Tongue (tissue), 2 donors: ENCODE results near the gene GMNN. TPM values are rescaled to one million over a fixed set of nuclear protein-coding genes. Genes with fewer than 3 reads are reported as not detected.
A peak's percentile ranks its signal among the peaks of the same experiment; 100 is the strongest.
"Not testable (repeated sequence)": the region's sequence is repeated elsewhere in the genome, so short reads cannot be mapped to it uniquely, and the experiment has no call there.

Source experiments
- DNase-seq: peaks from one replicate; pipeline ENCODE4 v3.0.0-alpha.2; 2015
- total RNA-seq: library from RNA; depleted of rRNA; stranded (reverse); fragments of >200 nt; gene quantifications from one replicate; pipeline ENCODE4 v1.2.3, GENCODE V29; 2014

GMNN gene
- total RNA-seq, 1 donor from 2014 or later, result 19.2 TPM

- DNase-seq, result no peak
Observed at GRCh38 chr6:24761851-24762250, 12.9 kb upstream of the GMNN start.

- DNase-seq, result no peak
Observed at GRCh38 chr6:24763578-24763977, 11.2 kb upstream of the GMNN start.

GRCh38 chr6:24764833-24765828 is 9.6 kb upstream of the GMNN start:
- DNase-seq, result not testable (repeated sequence)

DNA sequence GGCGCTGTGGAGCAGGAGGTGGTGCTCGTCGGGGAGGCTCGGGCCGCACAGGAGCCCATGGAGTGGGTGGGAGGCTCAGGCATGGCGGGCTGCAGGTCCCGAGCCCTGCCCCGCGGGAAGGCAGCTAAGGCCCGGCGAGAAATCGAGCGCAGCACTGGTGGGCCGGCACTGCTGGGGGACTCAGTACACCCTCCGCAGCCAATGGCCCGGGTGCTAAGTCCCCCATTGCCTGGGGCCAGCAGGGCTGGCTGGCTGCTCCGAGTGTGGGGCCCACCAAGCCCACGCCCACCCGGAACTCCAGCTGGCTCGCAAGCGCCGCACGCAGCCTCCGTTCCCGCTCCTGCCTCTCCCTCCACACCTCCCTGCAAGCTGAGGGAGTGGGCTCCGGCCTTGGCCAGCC is 8.8 kb upstream of the GMNN start:
- not testable (repeated sequence) for DNase-seq

DNA sequence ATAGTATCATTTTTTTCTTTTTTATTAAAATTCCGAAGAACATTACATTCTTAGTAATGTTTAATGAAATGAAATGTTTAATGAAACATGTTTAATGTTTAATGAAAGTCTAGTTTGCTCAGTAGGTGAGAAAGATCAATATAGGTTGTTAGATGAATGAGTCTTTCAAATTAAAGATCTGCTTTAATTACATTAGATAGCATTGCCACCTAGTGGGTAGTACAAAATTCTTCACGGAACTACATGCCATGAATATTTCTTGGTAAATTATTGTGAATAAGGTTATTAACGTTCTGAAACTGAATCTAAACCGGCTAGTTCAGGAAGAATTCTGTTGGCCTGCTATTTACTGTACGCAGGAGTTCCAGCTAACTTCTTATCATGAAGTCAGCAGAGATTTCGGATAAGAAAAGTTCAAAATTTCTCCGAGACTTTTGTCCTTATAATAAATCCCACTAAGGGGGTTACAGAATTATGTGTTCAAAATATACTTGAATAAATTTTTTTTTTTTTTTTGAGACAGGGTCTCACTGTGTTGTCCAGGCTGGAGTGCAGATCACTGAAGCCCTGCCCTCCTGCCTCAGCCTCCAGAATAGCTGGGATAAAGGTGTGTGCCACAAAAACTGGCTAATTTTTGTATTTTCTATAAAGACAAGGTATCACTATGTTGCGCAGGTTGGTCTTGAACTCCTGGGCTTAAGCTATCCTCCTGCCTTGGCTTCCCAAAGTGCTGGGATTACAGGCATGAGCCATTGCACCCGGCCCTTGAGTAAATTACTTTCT is 7.9 kb upstream of the GMNN start:
- peak; percentile 24 for DNase-seq

DNA sequence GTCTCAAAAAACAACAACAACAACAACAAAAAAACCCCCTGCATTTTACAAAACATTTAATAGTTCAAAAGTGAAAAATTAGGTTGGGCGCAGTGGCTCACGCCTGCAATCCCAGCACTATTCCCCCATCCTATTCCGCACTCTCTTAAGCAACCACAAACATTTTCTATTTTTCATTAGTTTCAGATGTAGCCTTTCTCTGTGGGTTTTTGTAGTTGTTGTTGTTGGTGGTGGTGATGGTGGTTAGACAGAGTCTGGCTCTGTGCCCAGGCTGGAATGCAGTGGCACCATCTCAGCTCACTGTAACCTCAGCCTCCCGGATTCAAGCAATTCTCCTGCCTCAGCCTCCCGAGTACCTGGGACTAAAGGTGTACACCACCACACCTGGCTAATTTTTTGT is 6.4 kb upstream of the GMNN start:
- no peak for DNase-seq

DNA sequence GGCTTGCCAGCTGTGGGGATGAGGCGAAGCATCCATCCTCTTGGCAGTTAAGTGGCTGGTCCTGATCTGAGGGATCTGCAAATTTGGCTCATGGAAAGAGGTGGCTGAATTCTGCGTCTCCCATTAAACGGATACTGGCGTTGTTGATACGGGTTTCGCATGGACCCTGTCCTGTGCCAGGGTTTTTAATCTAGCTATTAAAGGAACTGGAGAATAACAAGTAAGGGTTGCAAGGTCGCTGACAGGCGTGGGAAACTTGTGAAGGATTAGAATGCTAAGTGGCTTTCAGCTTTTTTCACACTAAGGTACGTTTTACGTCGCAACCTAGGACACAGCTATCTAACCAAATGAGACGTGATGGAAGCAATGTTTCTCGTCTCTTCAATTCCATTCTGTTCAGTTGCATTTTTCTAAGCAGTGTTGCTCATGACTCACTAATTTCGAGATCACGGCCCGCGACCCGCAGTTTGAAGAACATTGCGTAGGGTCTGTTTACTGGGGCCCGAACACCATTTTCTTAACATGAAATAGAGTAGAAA is 852 bp downstream of the GMNN start:
- no peak for DNase-seq

DNA sequence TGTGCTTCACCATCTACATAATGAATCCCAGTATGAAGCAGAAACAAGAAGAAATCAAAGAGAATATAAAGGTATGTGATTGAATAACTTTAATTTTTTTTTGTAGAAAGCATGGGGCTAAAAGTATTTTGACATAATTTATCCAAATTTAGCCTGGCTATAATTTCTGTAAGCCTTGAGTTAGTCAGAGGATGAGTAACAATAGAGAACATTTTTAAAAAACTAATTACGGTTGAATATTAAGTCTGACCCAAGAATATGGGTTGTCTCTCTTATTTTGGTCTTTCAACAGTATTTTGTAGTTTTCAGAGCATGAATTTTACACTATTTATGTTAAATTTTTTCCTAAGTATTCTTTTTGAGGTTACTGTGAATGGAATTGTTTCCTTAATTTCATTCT is 2.5 kb downstream of the GMNN start:
- no peak for DNase-seq

- no peak for DNase-seq
Observed at GRCh38 chr6:24778121-24778520, 3.4 kb downstream of the GMNN start.

- no peak for DNase-seq
Observed at GRCh38 chr6:24778878-24779277, 4.1 kb downstream of the GMNN start.

- DNase-seq, result no peak
Observed at GRCh38 chr6:24779416-24780016, 4.8 kb downstream of the GMNN start.

DNA sequence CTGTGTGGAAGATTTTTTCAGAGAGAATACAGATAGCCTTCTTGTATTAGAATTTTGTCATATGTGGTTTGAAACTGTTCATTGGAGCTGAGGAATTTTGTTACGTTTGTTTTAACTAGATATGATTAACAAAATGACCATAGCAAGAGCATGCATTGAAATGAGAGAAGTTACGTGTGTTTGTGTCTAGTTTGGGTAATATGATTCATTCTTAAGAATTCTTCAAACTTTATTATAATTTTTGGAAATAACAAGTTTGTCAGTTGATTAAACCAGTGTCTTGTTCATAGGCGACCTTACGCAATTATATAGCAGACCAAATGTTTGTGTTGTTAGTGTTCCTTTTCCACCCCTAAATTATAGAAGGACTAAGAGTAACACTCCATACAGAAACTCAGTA is 5.5 kb downstream of the GMNN start:
- no peak for DNase-seq

DNA sequence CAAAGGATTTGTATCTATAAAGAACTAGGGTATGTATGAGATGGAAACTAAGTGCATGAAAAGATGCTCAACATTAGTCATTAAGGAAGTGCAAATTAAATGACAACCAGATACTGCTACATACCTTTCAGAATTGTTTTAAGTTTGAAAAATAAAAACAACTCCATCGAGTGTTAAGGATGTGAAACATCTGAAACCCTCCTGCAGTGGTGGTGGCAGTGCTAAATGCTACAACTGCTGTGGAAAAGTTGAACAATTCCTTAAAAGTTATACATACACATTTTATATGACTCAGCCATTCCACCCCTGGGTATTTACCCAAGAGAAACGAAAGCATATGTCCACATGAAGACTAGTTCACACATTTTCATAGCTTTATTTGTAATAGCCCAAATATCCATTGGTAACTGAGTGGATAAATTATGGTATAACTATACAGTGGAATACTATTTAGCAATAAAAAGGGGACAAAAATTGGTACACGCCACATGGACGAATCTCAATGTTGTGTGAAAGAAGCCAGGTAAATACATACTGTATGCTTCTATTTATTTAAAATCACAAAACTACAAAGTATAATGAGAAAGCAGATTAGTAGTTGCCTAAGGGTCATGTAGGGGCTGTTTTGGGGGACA is 13.4 kb downstream of the GMNN start:
- DNase-seq, result no peak

- no peak for DNase-seq
Observed at GRCh38 chr6:24795106-24795505, 20.4 kb downstream of the GMNN start.

- no peak for DNase-seq
Observed at GRCh38 chr6:24796616-24797290, 22.0 kb downstream of the GMNN start.

DNA sequence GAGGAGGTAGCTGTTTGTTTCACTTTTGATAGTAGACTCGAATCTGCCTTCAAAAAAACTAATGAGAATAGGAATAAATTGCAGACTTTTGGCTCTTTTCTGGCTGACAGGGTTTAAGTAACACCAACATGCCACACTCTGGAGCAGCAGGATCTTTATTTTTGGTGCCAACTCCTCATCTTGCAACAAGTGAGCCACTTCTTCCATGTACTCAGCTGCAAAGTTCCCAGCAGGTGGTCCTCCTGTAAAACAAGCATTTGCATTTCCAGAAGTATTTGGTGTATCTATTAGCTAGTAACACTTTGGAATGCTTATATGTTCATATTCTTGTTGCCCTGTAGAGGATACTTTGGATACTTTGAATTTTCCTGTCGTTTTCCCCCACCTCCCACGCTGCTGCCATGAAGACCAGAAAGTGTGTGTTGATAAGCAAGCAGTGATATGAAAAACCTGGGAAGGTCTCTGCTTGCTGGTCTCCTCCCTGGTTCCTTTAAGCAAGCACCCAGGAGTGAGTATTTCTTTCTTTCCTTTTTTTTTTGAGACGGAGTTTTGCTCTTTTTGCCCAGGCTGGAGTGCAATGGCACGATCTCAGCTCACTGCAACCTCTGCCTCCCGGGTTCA is 23.0 kb downstream of the GMNN start:
- no peak for DNase-seq

GRCh38 chr6:24798740-24799540 is 24.2 kb downstream of the GMNN start, which contains the start of gene ARMH2:
ARMH2 (minus strand) TSS chr6:24798917; CDS start chr6:24798857, 60 bp downstream.
- DNase-seq, result no peak

DNA sequence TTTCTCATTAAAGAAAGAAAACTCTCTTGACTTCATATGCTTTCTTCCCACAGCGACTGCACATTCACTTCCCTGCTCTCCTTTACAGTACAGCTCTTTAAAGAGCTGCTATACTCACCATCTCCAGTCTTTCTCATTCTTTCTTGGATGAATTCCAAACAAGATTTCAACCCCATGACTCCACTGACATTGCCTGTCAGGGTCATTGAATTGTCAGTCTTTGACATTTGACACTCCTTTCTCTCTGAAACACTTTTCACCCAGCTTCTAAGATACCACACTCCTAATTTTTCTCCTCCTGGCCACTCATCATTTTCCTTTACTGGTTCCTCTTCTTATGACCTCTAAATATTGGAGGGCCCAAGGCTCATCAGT is 24.8 kb downstream of the GMNN start:
- no peak for DNase-seq

GRCh38 chr6:24802271-24803059 is 27.7 kb downstream of the GMNN start:
- DNase-seq, result no peak
